Measurements from ENCODE around the gene RNPEPL1.

Gene RNPEPL1

GRCh38 chr2:240565333-240566202 is 2.7 kb upstream of the RNPEPL1 start:
- peak; percentile 87 for DNase-seq (ENCODE audit: low read depth)

- peak; percentile 93 for DNase-seq (ENCODE audit: low read depth)
These were observed 1.8 kb upstream of the RNPEPL1 start for GRCh38 chr2:240566203-240567136.

GRCh38 chr2:240567137-240567871 is 980 bp upstream of the RNPEPL1 start:
- no peak for DNase-seq (ENCODE audit: low read depth)

- peak; percentile 26 for DNase-seq (ENCODE audit: low read depth)
These were observed 616 bp downstream of the RNPEPL1 start for GRCh38 chr2:240568678-240569522.

DNA sequence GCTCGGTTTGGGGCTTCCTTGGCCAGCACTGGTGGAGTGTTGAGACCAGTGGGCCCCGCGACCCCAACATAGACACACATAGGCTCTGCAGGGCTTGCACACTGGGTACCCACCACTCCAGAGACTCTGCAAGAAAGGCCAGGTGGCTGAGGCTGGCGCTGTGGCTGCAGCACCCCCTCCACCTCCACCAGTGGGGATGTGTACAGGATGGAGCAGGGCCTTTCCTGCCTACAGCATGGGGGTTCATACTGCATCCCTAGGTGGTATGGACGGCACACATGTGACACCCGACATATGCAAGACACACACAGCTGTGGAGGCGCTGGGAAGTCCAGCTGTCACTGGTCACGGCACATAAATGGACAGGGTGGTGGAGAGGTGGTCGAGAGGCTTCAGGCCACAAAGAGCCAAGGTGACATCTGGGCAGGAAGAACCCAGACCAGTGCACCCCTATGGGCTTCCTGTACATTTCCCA is 1.3 kb downstream of the RNPEPL1 start:
- no peak for DNase-seq (ENCODE audit: low read depth)

- DNase-seq (ENCODE audit: low read depth) = no peak
These were observed 1.8 kb downstream of the RNPEPL1 start for GRCh38 chr2:240569998-240570530.

GRCh38 chr2:240570531-240571313 is 2.4 kb downstream of the RNPEPL1 start:
- DNase-seq (ENCODE audit: low read depth) = no peak

- no peak for DNase-seq (ENCODE audit: low read depth)
These were observed 3.2 kb downstream of the RNPEPL1 start for GRCh38 chr2:240571314-240571973.

GRCh38 chr2:240572141-240573031 is 4.1 kb downstream of the RNPEPL1 start:
- no peak for DNase-seq (ENCODE audit: low read depth)

DNA sequence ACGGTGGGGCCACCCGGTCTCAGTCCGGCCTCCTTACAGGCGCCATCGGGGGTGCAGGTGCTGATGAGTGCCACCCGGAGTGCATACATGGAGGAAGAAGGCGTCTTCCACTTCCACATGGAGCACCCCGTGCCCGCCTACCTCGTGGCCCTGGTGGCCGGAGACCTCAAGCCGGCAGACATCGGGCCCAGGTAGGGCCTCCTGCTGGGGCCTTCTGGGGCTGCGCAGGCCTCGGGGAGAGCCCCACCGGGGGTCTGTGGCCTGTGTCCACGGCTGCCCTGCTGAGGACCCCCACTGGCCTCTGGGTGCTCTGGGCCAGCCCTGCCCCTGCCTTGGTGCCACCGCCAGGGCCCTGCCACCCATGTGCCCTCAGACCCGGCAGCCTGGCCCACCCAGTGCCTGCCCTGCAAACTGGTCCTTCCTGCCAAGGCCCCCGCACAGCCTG is 4.8 kb downstream of the RNPEPL1 start:
- no peak for DNase-seq (ENCODE audit: low read depth)

DNA sequence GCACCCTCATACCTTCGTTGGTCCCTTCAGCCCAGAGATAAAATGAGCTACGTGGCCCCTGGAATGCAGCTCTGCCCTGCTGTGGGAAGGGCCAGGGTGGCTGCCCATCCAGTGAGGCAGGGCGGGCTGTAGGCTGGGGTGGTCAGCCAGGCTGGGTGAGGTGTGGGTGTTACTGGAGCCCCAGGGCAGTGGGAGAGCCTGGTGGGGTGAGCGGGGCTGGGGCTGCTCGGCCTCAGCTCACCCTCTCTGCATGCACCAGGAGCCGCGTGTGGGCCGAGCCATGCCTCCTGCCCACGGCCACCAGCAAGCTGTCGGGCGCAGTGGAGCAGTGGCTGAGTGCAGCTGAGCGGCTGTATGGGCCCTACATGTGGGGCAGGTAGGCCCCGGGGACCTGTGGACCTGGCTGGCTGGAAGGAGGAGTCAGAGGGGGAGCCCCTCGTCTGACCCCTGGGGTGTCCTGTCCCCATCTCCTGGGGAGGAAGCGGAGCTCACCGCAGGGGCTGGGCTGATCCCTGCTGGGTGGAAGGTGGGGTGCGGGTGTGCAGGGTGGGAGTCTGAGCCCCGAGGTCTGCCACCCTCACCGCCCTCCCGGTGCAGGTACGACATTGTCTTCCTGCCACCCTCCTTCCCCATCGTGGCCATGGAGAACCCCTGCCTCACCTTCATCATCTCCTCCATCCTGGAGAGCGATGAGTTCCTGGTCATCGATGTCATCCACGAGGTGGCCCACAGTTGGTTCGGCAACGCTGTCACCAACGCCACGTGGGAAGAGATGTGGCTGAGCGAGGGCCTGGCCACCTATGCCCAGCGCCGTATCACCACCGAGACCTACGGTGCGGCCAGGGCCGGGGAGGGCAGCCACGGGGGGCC is 5.5 kb downstream of the RNPEPL1 start:
- DNase-seq (ENCODE audit: low read depth) = no peak

DNA sequence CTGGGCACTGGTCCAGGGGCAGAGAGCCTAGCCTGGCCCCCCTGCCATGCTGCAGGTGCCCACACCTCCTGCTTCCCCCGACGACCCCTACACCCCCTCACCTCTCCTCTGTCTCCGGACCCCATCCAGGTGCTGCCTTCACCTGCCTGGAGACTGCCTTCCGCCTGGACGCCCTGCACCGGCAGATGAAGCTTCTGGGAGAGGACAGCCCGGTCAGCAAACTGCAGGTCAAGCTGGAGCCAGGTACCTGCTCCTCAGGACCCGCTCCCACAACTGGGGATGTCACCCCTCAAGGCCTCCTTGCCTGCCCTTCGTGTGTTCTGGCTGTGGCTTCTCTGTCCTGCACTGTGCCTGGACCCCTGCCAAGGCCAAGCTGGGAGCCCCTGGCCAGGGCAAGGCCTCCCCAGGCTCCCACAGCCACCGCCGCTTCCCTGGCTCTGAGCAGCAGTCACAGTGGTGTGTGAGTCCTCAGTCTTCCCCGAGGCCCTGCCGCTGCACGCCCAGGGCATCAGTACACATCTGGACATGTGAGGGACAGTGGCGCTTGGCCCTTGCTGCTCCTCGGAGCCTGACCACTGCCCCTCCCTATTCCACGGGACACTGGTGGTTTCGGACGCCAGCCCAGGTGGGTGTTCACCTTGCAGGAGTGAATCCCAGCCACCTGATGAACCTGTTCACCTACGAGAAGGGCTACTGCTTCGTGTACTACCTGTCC is 6.3 kb downstream of the RNPEPL1 start:
- no peak for DNase-seq (ENCODE audit: low read depth)

- DNase-seq (ENCODE audit: low read depth) = no peak
These were observed 7.0 kb downstream of the RNPEPL1 start for GRCh38 chr2:240575101-240575965.

DNA sequence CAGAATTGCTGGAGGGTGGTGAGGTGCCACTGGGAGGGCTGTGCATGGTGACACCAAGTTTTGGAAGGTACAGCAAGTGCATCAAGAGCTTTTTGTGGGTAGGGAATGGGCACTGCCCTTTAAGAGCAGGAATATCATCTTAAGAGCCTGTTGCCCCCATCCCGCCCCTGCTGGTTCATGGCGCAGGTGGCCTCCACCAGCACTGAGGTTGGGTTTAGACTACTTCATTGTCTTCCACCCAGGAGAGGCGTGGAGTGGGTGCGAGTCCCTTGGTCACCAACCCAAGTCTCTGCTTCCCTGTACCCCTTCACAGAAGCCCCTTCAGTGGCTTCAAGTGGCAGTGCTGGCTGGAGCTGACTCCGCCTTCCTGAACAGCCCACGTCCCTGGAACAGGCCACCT is 7.8 kb downstream of the RNPEPL1 start:
- no peak for DNase-seq (ENCODE audit: low read depth)

- no peak for DNase-seq (ENCODE audit: low read depth)
These were observed 8.3 kb downstream of the RNPEPL1 start for GRCh38 chr2:240576436-240577205.

Measured in stimulated activated CD8-positive, alpha-beta memory T cell treated with anti-CD3 and anti-CD28 coated beads, Interleukin-4, amount 100 ng/mL, for 24 hours (primary cell).